GM13977 (cell line): ENCODE measurements around the gene COL8A1.

Source experiments
- DNase-seq: peaks from one replicate; pipeline ENCODE4 v3.0.0; 2012; ENCODE audit warnings: low spot score
- in situ Hi-C: fragments of 300-500 bp; cut with MboI; formaldehyde crosslinking; loops from one replicate; pipeline ENCODE4 v1.12.0; 2022; ENCODE audit warnings: low sequenced_read_pairs, low pct_unique_long_range_greater_than_20kb, mixed read lengths, inconsistent platforms; ENCODE audit not compliant: unreplicated experiment
- TF ChIP-seq, protein P1 (sequence below): IDR thresholded peaks from 2 replicates; pipeline ENCODE4 v1.5.1; 2012; ENCODE audit warnings: mild to moderate bottlenecking, control low read depth; ENCODE audit not compliant: insufficient read depth; ENCODE audit errors: extremely low read depth, missing control alignments

COL8A1 gene

DNA sequence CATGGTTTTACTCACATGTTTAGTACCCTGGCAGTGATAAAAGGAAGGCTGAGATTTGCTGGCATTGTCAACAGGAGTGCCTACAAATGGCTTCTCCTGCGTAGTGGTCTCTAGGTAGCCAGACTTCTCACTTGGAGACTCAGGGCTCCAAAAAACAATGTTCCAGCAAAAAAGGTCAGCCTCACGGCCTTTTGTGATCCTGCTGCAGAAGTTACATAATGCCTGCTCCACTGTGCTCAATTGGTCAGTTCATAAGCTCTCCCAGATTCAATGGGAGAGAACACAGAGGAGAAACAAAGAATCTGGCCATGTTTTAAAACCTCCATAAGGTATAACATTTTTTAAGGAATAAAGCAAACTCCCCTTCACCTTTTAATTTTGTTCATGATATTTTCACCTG, 103.2 kb downstream of the COL8A1 start:
- no peak for DNase-seq
- in situ Hi-C loops, result no loop called here
- TF ChIP-seq, protein P1, sequence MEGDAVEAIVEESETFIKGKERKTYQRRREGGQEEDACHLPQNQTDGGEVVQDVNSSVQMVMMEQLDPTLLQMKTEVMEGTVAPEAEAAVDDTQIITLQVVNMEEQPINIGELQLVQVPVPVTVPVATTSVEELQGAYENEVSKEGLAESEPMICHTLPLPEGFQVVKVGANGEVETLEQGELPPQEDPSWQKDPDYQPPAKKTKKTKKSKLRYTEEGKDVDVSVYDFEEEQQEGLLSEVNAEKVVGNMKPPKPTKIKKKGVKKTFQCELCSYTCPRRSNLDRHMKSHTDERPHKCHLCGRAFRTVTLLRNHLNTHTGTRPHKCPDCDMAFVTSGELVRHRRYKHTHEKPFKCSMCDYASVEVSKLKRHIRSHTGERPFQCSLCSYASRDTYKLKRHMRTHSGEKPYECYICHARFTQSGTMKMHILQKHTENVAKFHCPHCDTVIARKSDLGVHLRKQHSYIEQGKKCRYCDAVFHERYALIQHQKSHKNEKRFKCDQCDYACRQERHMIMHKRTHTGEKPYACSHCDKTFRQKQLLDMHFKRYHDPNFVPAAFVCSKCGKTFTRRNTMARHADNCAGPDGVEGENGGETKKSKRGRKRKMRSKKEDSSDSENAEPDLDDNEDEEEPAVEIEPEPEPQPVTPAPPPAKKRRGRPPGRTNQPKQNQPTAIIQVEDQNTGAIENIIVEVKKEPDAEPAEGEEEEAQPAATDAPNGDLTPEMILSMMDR, result no peak

DNA sequence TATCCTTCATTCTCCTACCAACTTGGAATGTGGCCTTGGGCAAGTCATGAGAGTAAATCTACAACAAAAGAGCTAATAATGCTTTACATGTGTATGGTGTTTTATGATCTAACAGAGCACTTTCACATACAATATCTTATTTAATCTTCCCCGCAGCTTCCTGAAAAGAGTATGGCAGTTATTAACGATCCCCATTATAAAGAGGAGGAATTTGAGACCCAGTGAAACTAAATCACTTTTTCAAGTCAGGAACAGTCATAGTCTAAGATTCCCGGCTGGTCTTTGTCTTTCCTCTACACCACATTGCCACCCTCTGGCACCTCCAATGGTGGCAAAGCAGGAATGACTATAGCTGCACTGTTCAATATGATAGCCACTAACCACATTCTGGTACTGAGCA, 109.5 kb downstream of the COL8A1 start:
- no peak for DNase-seq
- TF ChIP-seq, protein P1, result no peak
- in situ Hi-C loops, result no loop called here

DNA sequence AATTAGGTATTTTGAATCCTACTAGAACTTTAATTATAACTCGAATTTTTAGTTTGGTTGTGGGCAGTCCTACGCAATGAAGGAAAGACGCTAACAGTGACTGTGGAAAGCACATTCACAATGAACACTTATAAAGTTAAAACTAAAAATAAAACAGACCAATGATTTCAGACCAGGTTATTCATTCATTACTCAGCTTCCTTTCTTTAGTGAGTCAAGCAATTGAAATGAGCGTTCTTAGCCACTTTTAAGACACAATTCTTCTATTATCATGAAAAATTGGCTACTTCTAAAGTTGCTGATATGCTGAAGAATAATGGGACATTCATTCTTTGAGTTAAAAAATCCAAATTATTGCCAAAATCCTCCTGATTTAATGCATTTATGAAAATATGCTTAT, 113.3 kb downstream of the COL8A1 start:
- in situ Hi-C loops, result loop anchor here (25.0 kb wide), 2 partner anchors 739 to 939 kb away; no protein-coding TSS in a partner anchor
- no peak for DNase-seq
- TF ChIP-seq, protein P1, result no peak

- in situ Hi-C loops, result loop anchor here (25.0 kb wide), 2 partner anchors 741 to 941 kb away; no protein-coding TSS in a partner anchor
- TF ChIP-seq, protein P1, result peak; percentile 72
- DNase-seq, result peak; percentile 31
These were observed 115.0 kb downstream of the COL8A1 start for GRCh38 chr3:99753268-99753975.

- in situ Hi-C loops, result loop anchor here (25.0 kb wide), 2 partner anchors 744 to 944 kb away; no protein-coding TSS in a partner anchor
- TF ChIP-seq, protein P1, result no peak
- no peak for DNase-seq
These were observed 117.4 kb downstream of the COL8A1 start for GRCh38 chr3:99755831-99756230.

GRCh38 chr3:99757966-99758365, 119.6 kb downstream of the COL8A1 start:
- TF ChIP-seq, protein P1, result no peak
- DNase-seq, result no peak
- in situ Hi-C loops, result loop anchor here (25.0 kb wide), 2 partner anchors 746 to 946 kb away; no protein-coding TSS in a partner anchor
